HEK293 (cell line): ENCODE results near the gene MKLN1.

Experiments used
- CTCF ChIA-PET: fragments of 350-600 bp; formaldehyde crosslinking; extraction: SDS; loops from one replicate; lab custom pipeline; 2021; ENCODE audit warnings: antibody characterized with exemption; lab: Yijun Ruan, JAX
- POLR2A ChIA-PET: fragments of 300-600 bp; formaldehyde crosslinking; extraction: SDS; loops from one replicate; lab custom pipeline; 2020; ENCODE audit warnings: antibody characterized with exemption, inconsistent platforms; lab: Yijun Ruan, JAX
- H3K27ac ChIP-seq: fragments of 200-500 bp; sonication (Bioruptor generic); 2 replicates; pipeline ENCODE4 v1.5.1; 2014; ENCODE audit warnings: low read depth, low read length, control low read depth, inconsistent platforms; ENCODE audit errors: extremely low read depth
- H3K36me3 ChIP-seq, 2 experiments: fragments of 200-500 bp in 1 of 2; sonication (Bioruptor generic) in 1 of 2; 1 replicate in 1 of 2; 2 replicates in 1 of 2; pipeline ENCODE4 v1.5.1; 2014 to 2017; ENCODE audit warnings: inconsistent platforms in 2 of 2, low read length in 2 of 2; ENCODE audit not compliant: control insufficient read depth in 2 of 2, insufficient read depth in 1 of 2
- H3K4me1 ChIP-seq: fragments of 200-500 bp; sonication (Bioruptor generic); 2 replicates; pipeline ENCODE4 v1.5.1; 2014; ENCODE audit warnings: mild to moderate bottlenecking, low read length, inconsistent platforms; ENCODE audit not compliant: control insufficient read depth, insufficient read depth
- H3K4me3 ChIP-seq: 2 replicates; pipeline ENCODE4 v1.5.1; 2011; ENCODE audit warnings: low read depth, mild to moderate bottlenecking, control low read depth, low read length, moderate library complexity
- H3K9me3 ChIP-seq: fragments of 200-500 bp; sonication (Bioruptor generic); 2 replicates; pipeline ENCODE4 v1.5.1; 2014; ENCODE audit warnings: low read depth, low read length, inconsistent platforms; ENCODE audit not compliant: control insufficient read depth, insufficient read depth
- CTCF ChIP-seq: fragments of 450-650 bp; formaldehyde crosslinking; IDR thresholded peaks from 2 replicates; pipeline ENCODE4 v1.5.1; 2016; ENCODE audit warnings: missing biosample characterization, missing genetic modification characterization
- IKZF3 ChIP-seq: fragments of 450-650 bp; IDR thresholded peaks from 2 replicates; pipeline ENCODE4 v1.5.0; 2018; ENCODE audit warnings: missing biosample characterization, mild to moderate bottlenecking, missing genetic modification characterization, moderate library complexity
- KLF8 ChIP-seq: fragments of 450-650 bp; formaldehyde crosslinking; IDR thresholded peaks from 2 replicates; pipeline ENCODE4 v1.5.1; 2016; ENCODE audit warnings: missing biosample characterization, missing genetic modification characterization
- KLF9 ChIP-seq: fragments of 450-650 bp; formaldehyde crosslinking; IDR thresholded peaks from 2 replicates; pipeline ENCODE4 v1.5.1; 2016; ENCODE audit warnings: missing biosample characterization, missing genetic modification characterization, low read depth
- MZF1 ChIP-seq: fragments of 450-650 bp; formaldehyde crosslinking; IDR thresholded peaks from 2 replicates; pipeline ENCODE4 v1.5.1; 2017; ENCODE audit warnings: missing biosample characterization, missing genetic modification characterization, borderline replicate concordance
- OSR2 ChIP-seq: fragments of 450-650 bp; formaldehyde crosslinking; IDR thresholded peaks from 2 replicates; pipeline ENCODE4 v1.5.1; 2016; ENCODE audit warnings: missing biosample characterization, missing genetic modification characterization
- OVOL3 ChIP-seq: fragments of 450-650 bp; formaldehyde crosslinking; IDR thresholded peaks from 2 replicates; pipeline ENCODE4 v1.5.1; 2016; ENCODE audit warnings: missing biosample characterization, missing genetic modification characterization
- PRDM6 ChIP-seq: fragments of 450-650 bp; formaldehyde crosslinking; IDR thresholded peaks from 2 replicates; pipeline ENCODE4 v1.5.1; 2017; ENCODE audit warnings: missing biosample characterization, missing genetic modification characterization
- SCRT2 ChIP-seq: fragments of 450-650 bp; formaldehyde crosslinking; IDR thresholded peaks from 2 replicates; pipeline ENCODE4 v1.5.1; 2016; ENCODE audit warnings: missing biosample characterization, missing genetic modification characterization
- TRIM28 ChIP-seq: IDR thresholded peaks from 2 replicates; pipeline ENCODE4 v1.6.1; 2011; ENCODE audit warnings: low read length, control low read depth, borderline replicate concordance
- WT1 ChIP-seq: fragments of 450-650 bp; formaldehyde crosslinking; IDR thresholded peaks from 2 replicates; pipeline ENCODE4 v1.5.1; 2016; ENCODE audit warnings: missing biosample characterization, missing genetic modification characterization
- YY1 ChIP-seq: fragments of 450-650 bp; formaldehyde crosslinking; IDR thresholded peaks from 2 replicates; pipeline ENCODE4 v1.5.1; 2018; ENCODE audit warnings: missing biosample characterization, missing genetic modification characterization
- ZBTB48 ChIP-seq: fragments of 450-650 bp; formaldehyde crosslinking; IDR thresholded peaks from 2 replicates; pipeline ENCODE4 v1.5.1; 2016; ENCODE audit warnings: missing biosample characterization, missing genetic modification characterization
- ZBTB8A ChIP-seq: fragments of 450-650 bp; formaldehyde crosslinking; IDR thresholded peaks from 2 replicates; pipeline ENCODE4 v1.5.1; 2016; ENCODE audit warnings: missing biosample characterization, missing genetic modification characterization
- ZFP41 ChIP-seq: fragments of 450-650 bp; formaldehyde crosslinking; IDR thresholded peaks from 2 replicates; pipeline ENCODE4 v1.5.1; 2016; ENCODE audit warnings: missing biosample characterization, missing genetic modification characterization, borderline replicate concordance
- ZNF248 ChIP-seq: fragments of 450-650 bp; formaldehyde crosslinking; IDR thresholded peaks from 2 replicates; pipeline ENCODE4 v1.5.1; 2017; ENCODE audit warnings: missing biosample characterization, missing genetic modification characterization
- ZNF302 ChIP-seq: fragments of 450-650 bp; formaldehyde crosslinking; IDR thresholded peaks from 2 replicates; pipeline ENCODE4 v1.5.1; 2016; ENCODE audit warnings: missing biosample characterization, missing genetic modification characterization, low read depth
- ZNF311 ChIP-seq: fragments of 450-650 bp; formaldehyde crosslinking; IDR thresholded peaks from 2 replicates; pipeline ENCODE4 v1.5.1; 2017; ENCODE audit warnings: missing biosample characterization, missing genetic modification characterization, borderline replicate concordance
- ZNF449 ChIP-seq: fragments of 450-650 bp; formaldehyde crosslinking; IDR thresholded peaks from 2 replicates; pipeline ENCODE4 v1.5.1; 2017; ENCODE audit warnings: missing biosample characterization, mild to moderate bottlenecking, missing genetic modification characterization, moderate library complexity
- ZNF518A ChIP-seq: fragments of 450-650 bp; formaldehyde crosslinking; conservative IDR thresholded peaks from 2 replicates; pipeline ENCODE4 v1.5.1; 2016; ENCODE audit warnings: low read depth, missing biosample characterization, missing genetic modification characterization
- ZNF529 ChIP-seq: fragments of 450-650 bp; formaldehyde crosslinking; IDR thresholded peaks from 2 replicates; pipeline ENCODE4 v1.5.1; 2017; ENCODE audit warnings: missing genetic modification characterization, missing biosample characterization; ENCODE audit not compliant: insufficient replicate concordance
- ZNF530 ChIP-seq: fragments of 450-650 bp; formaldehyde crosslinking; IDR thresholded peaks from 2 replicates; pipeline ENCODE4 v1.5.1; 2016; ENCODE audit warnings: low read depth, missing biosample characterization, missing genetic modification characterization
- ZNF560 ChIP-seq: fragments of 450-650 bp; formaldehyde crosslinking; IDR thresholded peaks from 2 replicates; pipeline ENCODE4 v1.5.1; 2017; ENCODE audit warnings: missing biosample characterization, missing genetic modification characterization, borderline replicate concordance
- ZNF585B ChIP-seq: fragments of 450-650 bp; formaldehyde crosslinking; IDR thresholded peaks from 2 replicates; pipeline ENCODE4 v1.5.1; 2016; ENCODE audit warnings: missing biosample characterization, missing genetic modification characterization
- ZNF645 ChIP-seq: fragments of 450-650 bp; formaldehyde crosslinking; IDR thresholded peaks from 2 replicates; pipeline ENCODE4; 2016; ENCODE audit warnings: missing biosample characterization, missing genetic modification characterization
- ZNF677 ChIP-seq: fragments of 450-650 bp; IDR thresholded peaks from 2 replicates; pipeline ENCODE4 v1.5.0; 2018; ENCODE audit warnings: missing biosample characterization, mild to moderate bottlenecking, missing genetic modification characterization, moderate library complexity
- ZNF776 ChIP-seq: fragments of 450-650 bp; formaldehyde crosslinking; IDR thresholded peaks from 2 replicates; pipeline ENCODE4 v1.5.0; 2017; ENCODE audit warnings: missing biosample characterization, missing genetic modification characterization, borderline replicate concordance

MKLN1 gene

GRCh38 chr7:131489196-131489595 lies 161.5 kb downstream of the MKLN1 start:
- peaks cover 0 to 4% of the 10 kb centered on the region in 2 experiments; a peak in 1 of 3 replicates for H3K36me3 ChIP-seq
- no peaks in the 10 kb centered on the region for H3K9me3 ChIP-seq
- TF ChIP-seq ZNF776 (tag by site-specific recombination) (no peak), ZBTB48 (tag by site-specific recombination) (no peak), KLF9 (tag by site-specific recombination) (no peak), ZNF585B (no peak), MZF1 (tag by site-specific recombination) (no peak), CTCF (tag by site-specific recombination) (no peak), SCRT2 (tag by site-specific recombination) (no peak), KLF8 (tag by site-specific recombination) (no peak), WT1 (tag by site-specific recombination) (no peak), ZNF518A (no peak), IKZF3 (tag by site-specific recombination) (no peak), TRIM28 (no peak), ZNF677 (tag by site-specific recombination) (no peak), YY1 (tag by site-specific recombination) (no peak), ZNF311 (tag by site-specific recombination) (no peak), ZNF645 (no peak), ZBTB8A (no peak), OVOL3 (tag by site-specific recombination) (no peak)
- POLR2A ChIA-PET: no interaction called here
- no peaks in the 10 kb centered on the region for H3K4me1 ChIP-seq
- H3K4me3 ChIP-seq: no peak overlapping the region
- H3K27ac ChIP-seq: no peak overlapping the region
- CTCF ChIA-PET: interaction anchor here (0.9 to 2.1 kb wide), 3 partner anchors 11 to 24 kb away, joined by 3 to 6 read pairs (median 3); no protein-coding TSS in a partner anchor

GRCh38 chr7:131489881-131490280 lies 162.2 kb downstream of the MKLN1 start:
- Histone ChIP-seq H3K4me1 (no peaks in the 10 kb centered on the region), H3K9me3 (no peaks in the 10 kb centered on the region), H3K36me3 (peaks cover 0 to 4% of the 10 kb centered on the region in 2 experiments; a peak in 1 of 3 replicates), H3K27ac (no peak overlapping the region), H3K4me3 (no peak overlapping the region)
- ChIA-PET POLR2A (no interaction called here), CTCF (interaction anchor here (0.8 to 2.1 kb wide), 2 partner anchors 11 to 23 kb away, joined by 3 to 6 read pairs; no protein-coding TSS in a partner anchor)
- TF ChIP-seq ZNF560 (tag by site-specific recombination) (no peak), ZNF302 (tag by site-specific recombination) (no peak), OSR2 (tag by site-specific recombination) (no peak), ZNF248 (tag by site-specific recombination) (no peak), ZFP41 (tag by site-specific recombination) (no peak), ZNF530 (no peak), PRDM6 (no peak), ZNF529 (no peak), ZNF449 (no peak)
